Stimulated activated naive CD8-positive, alpha-beta T cell treated with anti-CD3 and anti-CD28 coated beads, Interleukin-15, amount 100 ng/mL, for 72 hours (primary cell): ENCODE data around the gene TWIST2.

Experiments used
- ATAC-seq: fragments of 150-1000 bp; cut with Tn5 transposase; 2 replicates; pipeline ENCODE4 v1.10.0; 2021; ENCODE audit warnings: mild to moderate bottlenecking, moderate library complexity
- DNase-seq, 2 donors: peaks; one replicate each; pipeline ENCODE4 v3.0.0; 2021 to 2022
- H3K27ac Mint-ChIP-seq, 2 donors: one replicate each; pipeline ENCODE4 v1.8.0; 2022; ENCODE audit warnings: mild to moderate bottlenecking in 2 of 2, mixed read lengths in 2 of 2, moderate library complexity in 2 of 2
- H3K27me3 Mint-ChIP-seq: one replicate; pipeline ENCODE4 v1.8.0; 2022; ENCODE audit warnings: mixed read lengths
- H3K4me1 Mint-ChIP-seq: one replicate; pipeline ENCODE4 v1.8.0; 2022; ENCODE audit warnings: mild to moderate bottlenecking, mixed read lengths
- H3K4me3 Mint-ChIP-seq, 2 donors: one replicate each; pipeline ENCODE4 v1.8.0; 2022; ENCODE audit warnings: mild to moderate bottlenecking in 2 of 2, mixed read lengths in 2 of 2, moderate library complexity in 1 of 2
- H3K9me3 Mint-ChIP-seq, 2 donors: one replicate each; pipeline ENCODE4 v1.8.0; 2022; ENCODE audit warnings: mixed read lengths in 2 of 2

The TWIST2 gene

DNA sequence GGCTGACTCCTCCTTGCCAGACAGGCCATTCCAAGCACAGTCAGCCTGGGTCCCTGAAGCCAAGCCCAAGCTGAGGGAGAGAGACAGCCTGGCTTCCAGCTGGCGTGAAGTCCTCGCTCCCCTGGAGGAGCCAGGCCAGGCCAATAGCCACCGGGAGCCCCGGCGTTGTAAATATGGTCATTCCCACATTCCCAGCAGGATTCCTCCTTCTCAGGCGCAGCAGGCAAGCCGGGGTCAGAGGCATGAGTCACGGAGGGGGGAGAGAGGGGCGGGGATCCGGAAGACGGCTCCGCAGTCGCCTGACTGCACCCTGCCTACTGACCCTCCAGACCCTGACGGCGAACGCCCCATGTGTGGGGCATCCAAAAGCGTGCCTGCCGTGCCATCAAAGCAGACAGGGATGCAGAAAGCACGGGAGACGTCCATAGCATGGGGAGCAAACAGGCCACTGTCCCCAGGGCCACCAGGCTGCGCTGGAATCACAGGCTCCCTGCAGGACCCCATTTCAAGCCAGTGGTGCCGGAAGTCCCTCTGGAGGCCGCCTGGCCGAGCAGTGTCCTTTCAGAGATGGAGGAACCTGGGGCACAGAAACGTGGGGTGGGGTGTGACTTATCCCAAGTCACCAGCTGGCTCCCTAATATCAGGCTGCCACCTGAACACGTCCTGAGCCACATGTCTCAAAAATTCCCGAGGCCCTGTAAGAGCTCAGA lies 48.2 kb downstream of the TWIST2 start:
- H3K4me1 Mint-ChIP-seq = no peaks in the 10 kb centered on the region
- DNase-seq (no peak), ATAC-seq (no peak)
- H3K9me3 Mint-ChIP-seq = no peaks in the 10 kb centered on the region
- peaks cover 31% of the 10 kb centered on the region for H3K27me3 Mint-ChIP-seq
- no peak overlapping the region for H3K27ac Mint-ChIP-seq
- no peak overlapping the region for H3K4me3 Mint-ChIP-seq

DNA sequence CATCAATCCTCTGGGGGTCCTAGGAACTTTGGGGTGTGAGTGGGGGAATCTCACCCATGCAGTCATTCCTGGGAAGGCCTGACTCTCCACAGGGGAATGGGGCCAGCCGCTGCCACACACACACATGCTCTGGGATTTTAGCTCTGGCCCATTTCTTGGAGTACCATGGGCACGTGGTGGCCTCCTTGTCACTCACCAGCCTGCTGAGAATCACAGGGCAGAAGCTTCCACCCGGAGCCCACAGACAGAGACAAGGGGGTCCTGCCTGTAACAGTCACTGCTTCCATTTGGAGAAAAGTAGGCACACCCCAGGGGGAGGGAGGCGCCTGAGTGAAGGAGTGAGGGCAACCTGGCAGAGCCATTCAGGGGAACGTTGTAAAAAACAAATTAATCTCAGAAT lies 48.8 kb downstream of the TWIST2 start:
- Mint-ChIP-seq H3K9me3 (no peaks in the 10 kb centered on the region), H3K27me3 (peaks cover 31% of the 10 kb centered on the region), H3K27ac (no peak overlapping the region), H3K4me1 (no peaks in the 10 kb centered on the region), H3K4me3 (no peak overlapping the region)
- ATAC-seq (no peak), DNase-seq (no peak)

DNA sequence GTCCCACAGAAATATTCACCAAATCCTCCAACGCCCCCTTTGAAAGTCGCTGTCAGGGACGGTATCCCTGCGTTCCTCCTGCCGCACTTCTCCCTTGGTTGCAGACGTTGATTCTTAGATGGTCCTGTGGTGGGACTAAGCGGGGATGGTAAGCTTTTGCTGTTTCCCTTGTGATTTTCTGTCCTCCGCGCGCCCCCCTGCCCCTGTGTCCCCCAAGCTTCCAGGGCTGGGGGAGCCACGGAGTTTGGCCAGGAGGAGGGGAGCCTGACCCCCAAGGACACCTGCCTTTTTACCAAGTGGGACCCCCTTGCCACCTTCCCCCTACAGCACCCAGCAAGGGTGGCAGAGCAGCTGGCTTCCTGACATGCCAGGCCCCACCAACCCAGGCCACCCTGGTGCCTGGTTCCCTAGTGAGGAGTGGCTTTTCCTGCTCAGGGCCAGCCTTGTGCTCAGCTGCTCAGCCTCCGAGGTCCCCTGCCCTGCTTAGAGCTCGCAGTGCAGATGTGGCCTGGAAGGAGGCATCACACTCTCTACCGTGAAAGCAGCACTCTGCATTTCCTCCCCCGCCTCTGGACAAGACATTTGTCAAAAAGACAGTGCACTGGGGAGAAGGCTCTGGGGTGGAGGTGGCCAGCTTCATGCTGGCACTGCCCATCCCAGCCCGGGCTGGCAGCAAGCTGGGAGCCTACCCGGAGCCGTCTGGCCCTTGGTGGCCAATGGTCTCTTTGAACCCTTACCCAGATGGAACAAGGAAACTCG lies 49.4 kb downstream of the TWIST2 start:
- H3K4me1 Mint-ChIP-seq = no peaks in the 10 kb centered on the region
- no peak for DNase-seq
- H3K4me3 Mint-ChIP-seq = no peak overlapping the region
- peaks cover 31% of the 10 kb centered on the region for H3K27me3 Mint-ChIP-seq
- H3K27ac Mint-ChIP-seq = no peak overlapping the region
- no peak for ATAC-seq
- no peaks in the 10 kb centered on the region for H3K9me3 Mint-ChIP-seq

DNA sequence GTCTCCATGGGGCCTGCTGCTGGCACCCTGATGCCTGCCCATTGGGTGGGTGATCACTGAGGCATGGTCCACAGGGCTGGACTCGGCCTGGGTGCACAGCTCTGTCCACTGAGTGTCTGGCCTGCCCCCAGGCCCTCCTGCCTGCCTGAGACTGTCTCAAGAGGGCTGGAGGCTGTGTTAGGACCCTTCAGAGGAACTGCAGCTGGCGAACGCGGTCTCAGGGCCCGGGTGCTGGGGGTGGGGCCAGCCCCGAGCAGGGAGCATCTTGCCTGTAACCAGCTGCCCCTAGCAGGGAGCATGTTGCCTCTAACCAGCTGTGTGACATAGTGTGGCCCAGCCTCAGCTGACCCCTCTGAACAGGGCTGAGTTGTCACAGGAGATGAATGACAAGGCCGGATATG lies 50.0 kb downstream of the TWIST2 start:
- no peak for ATAC-seq
- Mint-ChIP-seq H3K4me3 (no peak overlapping the region), H3K27ac (no peak overlapping the region)

DNA sequence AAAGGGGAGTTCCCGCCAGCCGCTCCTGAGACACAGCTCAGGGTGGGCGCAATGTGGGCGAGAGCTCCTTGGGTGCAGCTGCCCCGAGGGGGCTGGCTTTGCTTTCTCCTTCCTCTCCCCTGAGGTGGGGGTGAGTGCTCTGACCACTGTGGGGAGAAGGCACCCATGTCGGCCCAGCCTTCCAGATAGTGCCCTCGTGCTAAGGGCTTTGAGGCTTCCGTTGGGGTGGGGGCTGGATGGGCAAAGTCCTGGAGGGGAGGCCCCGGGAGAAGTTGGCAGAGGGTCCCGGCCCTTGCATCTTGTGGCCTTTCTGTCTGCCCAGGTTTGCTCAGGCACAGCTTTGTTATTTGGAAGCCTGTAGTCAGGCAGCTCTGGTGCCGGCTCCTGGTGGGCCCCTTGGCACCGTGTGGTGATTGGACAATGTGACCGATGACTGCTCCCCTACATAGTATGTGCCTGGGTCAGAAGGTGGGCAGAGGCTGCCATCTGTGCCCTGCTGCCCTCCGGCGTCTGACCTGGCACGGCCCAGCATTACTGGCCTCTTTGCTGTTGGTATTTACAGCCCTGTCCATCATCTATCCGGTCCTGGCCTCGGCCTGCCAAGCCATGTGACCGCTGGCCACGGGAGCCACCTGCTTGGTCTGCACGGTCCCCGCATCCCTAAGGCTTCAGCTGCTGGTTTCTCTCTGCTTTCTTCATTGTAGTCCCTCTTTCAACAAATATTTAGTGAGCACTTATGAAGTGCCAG lies 50.8 kb downstream of the TWIST2 start:
- no peaks in the 10 kb centered on the region for H3K4me1 Mint-ChIP-seq
- no peak for DNase-seq
- H3K4me3 Mint-ChIP-seq = no peak overlapping the region
- peaks cover 29% of the 10 kb centered on the region for H3K27me3 Mint-ChIP-seq
- no peak overlapping the region for H3K27ac Mint-ChIP-seq
- ATAC-seq = no peak
- H3K9me3 Mint-ChIP-seq = no peaks in the 10 kb centered on the region

More for the DNA sequence above, 50.0 kb downstream of the TWIST2 start:
- H3K27me3 Mint-ChIP-seq = peaks cover 31% of the 10 kb centered on the region
- no peaks in the 10 kb centered on the region for H3K9me3 Mint-ChIP-seq
- no peaks in the 10 kb centered on the region for H3K4me1 Mint-ChIP-seq
- DNase-seq = no peak

DNA sequence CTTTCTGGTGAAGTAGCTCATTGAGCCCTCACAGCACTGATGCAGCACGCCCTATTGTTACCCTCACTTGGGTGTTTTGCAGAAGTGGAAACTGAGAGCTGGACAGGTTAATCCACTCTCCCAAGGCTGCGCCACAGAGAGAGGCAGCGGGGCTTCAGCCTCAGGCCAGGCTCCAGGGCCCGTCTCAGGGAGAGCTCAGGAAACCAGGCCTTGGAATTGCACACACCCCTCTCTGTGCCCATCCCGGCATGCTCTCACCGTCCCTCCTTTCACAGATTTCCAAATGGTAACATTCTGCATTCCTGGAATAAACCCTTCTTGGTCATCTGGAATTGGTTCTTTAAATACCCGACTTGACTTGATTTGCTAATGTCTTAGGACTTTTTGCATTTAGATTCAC lies 51.5 kb downstream of the TWIST2 start:
- ATAC-seq (no peak), DNase-seq (no peak)
- no peaks in the 10 kb centered on the region for H3K4me1 Mint-ChIP-seq
- H3K27ac Mint-ChIP-seq = no peak overlapping the region
- peaks cover 24% of the 10 kb centered on the region for H3K27me3 Mint-ChIP-seq
- H3K4me3 Mint-ChIP-seq = no peak overlapping the region
- no peaks in the 10 kb centered on the region for H3K9me3 Mint-ChIP-seq

DNA sequence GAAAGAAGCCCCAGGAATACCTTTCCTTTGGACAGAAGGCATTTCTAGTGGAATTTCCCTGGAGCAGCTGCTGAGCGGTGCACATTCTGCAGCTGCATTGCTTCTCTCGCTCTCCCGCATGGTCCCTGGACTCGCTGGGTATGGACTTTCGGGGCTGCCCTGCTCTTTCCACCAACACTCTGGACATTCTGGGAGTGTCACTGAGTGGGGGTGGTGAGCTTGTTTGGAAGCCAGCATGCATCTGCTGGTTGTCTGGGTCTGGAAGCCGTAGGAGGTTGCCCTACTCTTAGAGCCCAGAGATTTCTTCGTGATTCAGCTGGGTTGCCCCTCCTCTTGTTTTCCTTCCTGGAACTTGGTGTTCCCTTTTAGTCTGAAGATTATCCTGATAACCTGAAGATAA lies 52.6 kb downstream of the TWIST2 start:
- H3K27me3 Mint-ChIP-seq = peaks cover 20% of the 10 kb centered on the region
- DNase-seq = no peak
- no peak for ATAC-seq
- no peaks in the 10 kb centered on the region for H3K4me1 Mint-ChIP-seq
- H3K4me3 Mint-ChIP-seq = no peak overlapping the region
- H3K9me3 Mint-ChIP-seq = no peaks in the 10 kb centered on the region
- no peak overlapping the region for H3K27ac Mint-ChIP-seq

DNA sequence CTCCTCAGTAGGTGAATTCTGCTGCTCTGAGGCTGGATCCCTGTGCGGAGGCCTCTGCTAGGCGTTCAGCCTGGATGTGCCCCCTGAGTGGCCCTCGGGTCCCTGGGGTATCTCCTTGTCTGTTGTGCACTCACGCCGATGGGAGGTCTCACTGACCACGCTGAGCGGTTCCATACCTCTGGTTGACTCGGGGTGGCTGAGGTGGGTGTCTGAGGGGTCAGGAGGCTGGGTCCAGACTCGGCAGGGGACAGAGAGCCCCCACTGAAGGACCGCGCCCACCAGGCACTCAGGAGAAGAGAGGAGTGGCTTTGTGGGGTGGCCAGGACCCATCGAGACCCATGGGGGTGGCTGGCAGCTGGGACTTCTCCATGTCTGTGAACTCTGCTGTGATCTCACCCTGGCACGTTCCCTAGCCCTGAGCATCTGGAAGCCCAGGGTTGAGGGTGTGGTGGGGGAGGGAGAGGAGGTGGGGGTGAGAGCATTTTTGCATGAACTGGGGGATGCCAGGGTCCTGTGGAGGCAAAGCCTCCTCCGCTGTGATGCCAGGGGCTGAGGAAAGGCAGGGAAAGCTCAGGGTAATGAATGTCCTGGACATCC lies 53.7 kb downstream of the TWIST2 start:
- H3K4me1 Mint-ChIP-seq = no peaks in the 10 kb centered on the region
- ATAC-seq (no peak), DNase-seq (no peak)
- peaks cover 9% of the 10 kb centered on the region for H3K27me3 Mint-ChIP-seq
- H3K9me3 Mint-ChIP-seq = no peaks in the 10 kb centered on the region
- H3K4me3 Mint-ChIP-seq = no peak overlapping the region
- peak overlapping the region in 1 of 2 donors; percentile 28 for H3K27ac Mint-ChIP-seq

DNA sequence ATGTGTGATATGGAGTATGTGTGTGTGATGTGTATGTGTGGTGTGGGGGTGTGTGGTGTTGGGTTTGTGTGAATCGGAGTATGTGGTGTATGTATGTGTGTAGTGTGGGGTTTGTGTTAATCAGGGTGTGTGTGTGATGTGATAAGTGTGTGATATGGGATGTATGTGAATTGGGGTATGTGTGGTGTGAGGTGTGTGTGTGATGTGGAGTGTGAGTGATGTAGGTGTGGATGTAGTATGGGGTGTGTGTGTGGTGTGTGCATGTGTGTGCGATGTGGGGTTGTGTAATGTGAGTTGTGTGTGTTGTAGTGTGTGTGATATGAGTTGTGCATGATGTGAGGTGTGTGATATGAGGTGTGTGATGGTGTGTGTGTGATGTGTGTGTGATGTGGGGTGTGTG lies 54.4 kb downstream of the TWIST2 start:
- H3K4me1 Mint-ChIP-seq = no peaks in the 10 kb centered on the region
- H3K27ac Mint-ChIP-seq = no peak overlapping the region
- DNase-seq (no peak), ATAC-seq (no peak)
- H3K27me3 Mint-ChIP-seq = peaks cover 2% of the 10 kb centered on the region
- no peak overlapping the region for H3K4me3 Mint-ChIP-seq
- no peaks in the 10 kb centered on the region for H3K9me3 Mint-ChIP-seq

DNA sequence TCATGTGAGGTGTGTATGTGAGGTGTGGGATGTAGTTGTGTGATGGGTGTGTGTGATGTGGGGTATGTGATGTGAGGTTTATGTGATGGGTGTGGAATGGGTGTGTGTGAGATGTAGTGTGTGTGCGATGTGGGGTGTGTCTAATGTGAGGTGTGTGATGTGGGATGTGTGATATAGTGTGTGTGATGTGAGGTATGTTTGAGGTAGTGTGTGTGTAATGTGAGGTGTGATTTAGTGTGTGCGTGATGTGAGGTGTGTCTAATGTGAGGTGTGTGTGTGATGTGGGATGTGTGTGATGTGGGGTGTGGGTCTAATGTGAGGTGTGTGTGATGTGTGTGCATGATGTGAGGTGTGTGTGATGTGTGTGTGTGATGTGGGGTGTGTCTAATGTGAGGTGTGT lies 55.3 kb downstream of the TWIST2 start:
- Mint-ChIP-seq H3K9me3 (no peaks in the 10 kb centered on the region), H3K4me1 (no peaks in the 10 kb centered on the region), H3K27me3 (no peaks in the 10 kb centered on the region), H3K4me3 (no peak overlapping the region), H3K27ac (no peak overlapping the region)
- no peak for DNase-seq
- ATAC-seq = no peak

DNA sequence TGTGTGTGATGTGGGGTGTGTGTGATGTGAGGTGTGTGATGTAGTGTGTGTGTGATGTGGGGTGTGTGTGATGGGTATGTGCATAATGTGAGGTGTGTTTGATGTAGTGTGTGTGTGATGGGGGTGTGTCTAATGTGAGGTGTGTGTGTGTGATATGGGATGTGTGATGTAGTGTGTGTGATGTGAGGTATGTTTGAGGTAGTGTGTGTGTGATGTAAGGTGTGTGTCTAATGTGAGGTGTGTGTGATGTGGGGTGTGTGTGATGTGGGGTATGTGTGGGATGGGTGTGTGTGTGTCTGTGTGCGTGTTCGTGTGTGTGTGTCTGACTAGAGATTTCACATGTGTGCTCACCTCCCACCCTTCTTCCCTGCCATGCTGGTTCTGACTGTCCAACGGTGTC lies 56.3 kb downstream of the TWIST2 start:
- Mint-ChIP-seq H3K4me1 (no peaks in the 10 kb centered on the region), H3K4me3 (no peak overlapping the region), H3K27ac (no peak overlapping the region), H3K27me3 (no peaks in the 10 kb centered on the region), H3K9me3 (no peaks in the 10 kb centered on the region)
- ATAC-seq (no peak), DNase-seq (no peak)

DNA sequence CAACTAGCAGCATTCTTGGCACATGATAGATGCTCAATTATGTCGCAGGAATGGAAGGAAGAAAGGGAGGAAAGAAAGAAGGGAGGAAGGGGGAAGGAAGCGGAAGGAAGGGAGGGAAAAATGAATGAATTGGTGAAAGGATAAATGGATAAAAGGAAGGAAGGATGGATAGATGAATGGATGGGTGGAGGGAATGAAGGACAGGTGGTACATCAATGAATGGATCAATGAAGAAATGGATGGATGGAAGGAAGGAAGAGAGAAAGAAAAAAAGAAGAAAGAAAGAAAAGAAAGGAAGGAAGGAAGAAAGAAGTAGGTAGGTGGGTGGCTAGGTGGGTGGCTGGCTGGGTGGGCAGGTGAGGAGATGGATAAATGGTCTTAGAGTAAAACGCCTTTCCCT lies 56.8 kb downstream of the TWIST2 start:
- DNase-seq (no peak), ATAC-seq (no peak)
- Mint-ChIP-seq H3K4me3 (no peak overlapping the region), H3K4me1 (no peaks in the 10 kb centered on the region), H3K27me3 (no peaks in the 10 kb centered on the region), H3K9me3 (no peaks in the 10 kb centered on the region), H3K27ac (no peak overlapping the region)

DNA sequence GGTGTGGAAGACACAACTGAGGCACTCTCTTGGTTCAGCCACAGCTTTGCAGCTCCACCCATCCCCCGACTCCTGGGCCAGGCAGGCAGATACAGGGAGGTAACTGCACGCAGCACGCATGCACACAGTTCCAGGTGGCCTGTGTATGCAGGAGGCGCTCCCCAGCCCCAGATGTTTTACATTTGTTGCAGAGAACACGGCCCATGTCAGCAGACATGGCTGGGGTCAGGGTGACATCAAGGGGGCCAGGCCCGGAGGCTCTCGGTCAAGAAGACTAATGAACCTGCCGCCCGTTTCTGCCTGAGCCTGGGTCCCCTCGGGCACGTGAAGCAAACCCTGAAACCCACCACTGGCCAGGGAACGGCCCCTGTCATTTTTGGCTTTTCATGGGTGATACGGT lies 57.3 kb downstream of the TWIST2 start:
- Mint-ChIP-seq H3K4me3 (no peak overlapping the region), H3K9me3 (no peaks in the 10 kb centered on the region), H3K27me3 (no peaks in the 10 kb centered on the region), H3K27ac (no peak overlapping the region), H3K4me1 (no peaks in the 10 kb centered on the region)
- DNase-seq (no peak), ATAC-seq (peak; percentile 35)

DNA sequence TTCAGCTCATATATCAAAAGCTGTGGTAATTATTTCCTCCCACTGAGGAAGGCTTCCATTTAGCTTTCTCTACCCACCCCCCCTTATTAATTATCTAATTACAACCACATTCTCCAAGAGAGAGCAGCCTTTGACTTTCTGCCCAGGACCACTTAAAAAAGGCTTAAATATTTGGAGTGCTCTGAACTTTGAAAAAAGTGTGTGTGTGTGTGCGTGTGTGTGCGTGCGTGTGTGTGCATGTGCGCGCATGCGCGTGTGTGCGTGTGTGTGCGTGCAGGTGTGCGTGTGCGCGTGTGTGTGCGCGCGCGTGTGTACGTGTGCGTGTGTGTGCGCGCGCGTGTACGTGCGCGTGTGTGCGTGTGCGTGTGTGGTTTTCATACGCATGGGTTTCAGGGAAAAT lies 57.8 kb downstream of the TWIST2 start:
- Mint-ChIP-seq H3K4me1 (no peaks in the 10 kb centered on the region), H3K27me3 (no peaks in the 10 kb centered on the region), H3K4me3 (no peak overlapping the region), H3K27ac (no peak overlapping the region), H3K9me3 (no peaks in the 10 kb centered on the region)
- DNase-seq (no peak), ATAC-seq (no peak)

DNA sequence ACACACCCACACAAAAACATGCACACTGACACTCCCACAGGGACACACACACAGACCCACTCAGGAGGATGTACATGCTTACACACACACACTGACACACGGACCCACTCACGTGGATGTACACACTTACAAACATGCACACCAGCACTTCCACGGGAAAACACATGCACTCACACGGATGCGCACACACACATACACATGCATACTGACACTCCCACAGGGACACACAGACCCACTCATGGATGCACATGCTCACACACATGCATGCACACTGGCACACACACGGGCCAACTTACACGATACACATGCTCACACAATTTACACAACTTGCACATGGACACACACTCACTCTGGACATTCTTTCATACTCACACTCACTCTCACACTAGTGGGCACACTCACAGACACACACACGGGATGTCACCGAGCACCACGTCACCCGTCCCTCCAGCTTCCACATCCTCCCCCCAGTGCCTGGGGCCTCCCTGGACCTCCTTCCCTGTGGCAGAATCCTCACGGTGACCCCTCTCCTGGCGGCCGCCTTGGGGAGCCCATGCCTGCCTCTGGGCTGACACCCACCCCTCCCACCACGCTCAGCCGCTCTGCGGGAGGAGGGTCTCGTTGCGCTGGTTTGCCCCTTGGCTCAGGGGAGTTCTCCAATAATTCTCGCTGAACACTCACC lies 58.5 kb downstream of the TWIST2 start:
- Mint-ChIP-seq H3K4me3 (no peak overlapping the region), H3K27ac (no peak overlapping the region), H3K27me3 (no peaks in the 10 kb centered on the region), H3K9me3 (no peaks in the 10 kb centered on the region), H3K4me1 (no peaks in the 10 kb centered on the region)
- DNase-seq (no peak), ATAC-seq (no peak)
